ENCODE measurements around the gene HNRNPUL1.

DNA sequence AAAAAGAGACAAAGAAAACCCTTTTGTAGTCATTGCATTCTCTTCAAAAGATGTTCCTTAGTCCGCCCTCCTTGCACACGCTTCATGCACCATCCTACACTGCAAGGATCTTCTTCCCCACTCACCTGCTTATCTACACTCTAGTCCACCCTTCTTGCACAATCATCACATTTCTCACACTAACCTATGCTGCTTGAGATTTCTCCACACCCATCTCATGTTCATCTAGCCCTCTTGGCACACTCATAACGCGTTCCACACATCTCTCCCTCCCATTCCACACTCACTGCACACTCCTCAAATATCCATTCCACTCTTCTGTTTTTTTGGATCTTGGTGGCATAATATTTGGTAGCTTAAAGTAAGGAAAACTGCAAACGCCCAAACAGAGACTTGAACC is 22.3 kb upstream of the HNRNPUL1 start:
- TF ChIP-seq, protein P1, sequence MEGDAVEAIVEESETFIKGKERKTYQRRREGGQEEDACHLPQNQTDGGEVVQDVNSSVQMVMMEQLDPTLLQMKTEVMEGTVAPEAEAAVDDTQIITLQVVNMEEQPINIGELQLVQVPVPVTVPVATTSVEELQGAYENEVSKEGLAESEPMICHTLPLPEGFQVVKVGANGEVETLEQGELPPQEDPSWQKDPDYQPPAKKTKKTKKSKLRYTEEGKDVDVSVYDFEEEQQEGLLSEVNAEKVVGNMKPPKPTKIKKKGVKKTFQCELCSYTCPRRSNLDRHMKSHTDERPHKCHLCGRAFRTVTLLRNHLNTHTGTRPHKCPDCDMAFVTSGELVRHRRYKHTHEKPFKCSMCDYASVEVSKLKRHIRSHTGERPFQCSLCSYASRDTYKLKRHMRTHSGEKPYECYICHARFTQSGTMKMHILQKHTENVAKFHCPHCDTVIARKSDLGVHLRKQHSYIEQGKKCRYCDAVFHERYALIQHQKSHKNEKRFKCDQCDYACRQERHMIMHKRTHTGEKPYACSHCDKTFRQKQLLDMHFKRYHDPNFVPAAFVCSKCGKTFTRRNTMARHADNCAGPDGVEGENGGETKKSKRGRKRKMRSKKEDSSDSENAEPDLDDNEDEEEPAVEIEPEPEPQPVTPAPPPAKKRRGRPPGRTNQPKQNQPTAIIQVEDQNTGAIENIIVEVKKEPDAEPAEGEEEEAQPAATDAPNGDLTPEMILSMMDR (IDR thresholded peaks at IDR 0.05; ENCODE audit: extremely low read depth in 1 of 2, insufficient read depth in 1 of 2, low read depth in 1 of 2, low read length in 2 of 2), result no peak
- TF ChIP-seq POLR2A (IDR thresholded peaks at IDR 0.05; ENCODE audit: low read depth, low read length), result no peak
- TF ChIP-seq POLR2AphosphoS5 (IDR thresholded peaks at IDR 0.05; ENCODE audit: insufficient read depth, low read depth, low read length), result no peak
- no peak for TF ChIP-seq JUN (IDR thresholded peaks at IDR 0.05; ENCODE audit: borderline replicate concordance, insufficient read depth, insufficient read length, low read depth)
- no peak for TF ChIP-seq MYC (IDR thresholded peaks at IDR 0.05; ENCODE audit: low read depth, low read length)
- no peak for TF ChIP-seq FOS (IDR thresholded peaks at IDR 0.05; ENCODE audit: borderline replicate concordance, insufficient read depth, low read length)

All from endothelial cell of umbilical vein (primary cell).